HepG2 (cell line): ENCODE measurements around the gene ABCB9. TPM values are rescaled to one million over a fixed set of nuclear protein-coding genes. Genes with fewer than 3 reads are reported as not detected.

Source experiments
- ATAC-seq: fragments of 200-7000 bp; cut with Tn5 transposase; 3 replicates; pipeline ENCODE4 v1.9.1; 2020; ENCODE audit warnings: mild to moderate bottlenecking, moderate library complexity
- BruUV-seq: library from RNA; stranded (reverse); fragments of 400-500 nt; replicated peaks from 2 replicates; lab custom pipeline; 2021; lab: Mats Ljungman, UMichigan
- CTCF ChIA-PET: fragments of 300-600 bp; formaldehyde crosslinking; extraction: SDS; loops from one replicate; lab custom pipeline; 2021; ENCODE audit warnings: low total read pairs, inconsistent platforms, low intra/inter-chr PET ratio; lab: Yijun Ruan, JAX
- POLR2A ChIA-PET: fragments of 350-600 bp; sonication (Branson Sonifier 250); formaldehyde crosslinking; loops from one replicate; lab custom pipeline; 2020; ENCODE audit warnings: antibody characterized with exemption, inconsistent platforms; lab: Yijun Ruan, JAX
- DNase-seq: peaks from one replicate; pipeline ENCODE4 v3.0.0-alpha.2; 2015; ENCODE audit warnings: low spot score
- FAIRE-seq: peaks from 3 replicates; lab custom pipeline; 2011; peaks lifted over from hg19 to GRCh38; lab: Jason Lieb, UNC
- H2AFZ ChIP-seq: one replicate; pipeline ENCODE4 v1.6.1; 2011; ENCODE audit warnings: low read length, inconsistent platforms
- H3K27ac ChIP-seq: fragments of 300-600 bp; 3 replicates; pipeline ENCODE4 v1.8.0; 2011; ENCODE audit warnings: mixed run types, mild to moderate bottlenecking, mixed read lengths, low read length, inconsistent platforms; ENCODE audit not compliant: insufficient read depth; ENCODE audit errors: extremely low read length
- H3K27me3 ChIP-seq, 2 experiments: fragments of 200-600 bp in 1 of 2; 2 replicates in 1 of 2; 3 replicates in 1 of 2; pipeline versions ENCODE4 v1.6.0 to v1.8.0; 2011; ENCODE audit warnings: low read length in 2 of 2, mild to moderate bottlenecking in 2 of 2, moderate library complexity in 2 of 2, inconsistent platforms in 1 of 2; ENCODE audit not compliant: insufficient read depth in 2 of 2, control insufficient read depth in 1 of 2
- H3K36me3 ChIP-seq, 2 experiments: fragments of 200-600 bp in 1 of 2; replicated peaks in 1 of 2; 2 replicates in 1 of 2; 3 replicates in 1 of 2; pipeline versions ENCODE4 v1.5.1 to v1.8.0; 2011; ENCODE audit warnings: low read length in 2 of 2, inconsistent platforms in 1 of 2; ENCODE audit not compliant: insufficient read depth in 2 of 2, control insufficient read depth in 1 of 2
- H3K4me1 ChIP-seq: 2 replicates; pipeline ENCODE4 v1.5.1; 2012; ENCODE audit warnings: low read length, inconsistent platforms; ENCODE audit not compliant: insufficient read depth
- H3K4me2 ChIP-seq: 2 replicates; pipeline ENCODE4 v1.6.0; 2011; ENCODE audit warnings: low read depth, low read length, inconsistent platforms
- H3K4me3 ChIP-seq, 3 experiments: fragments of 200-600 bp in 1 of 3; sonication (generic), shearing (Covaris generic) in 1 of 3; replicated peaks in 1 of 3; 2 replicates each; pipeline ENCODE4 v1.5.1; 2011 to 2016; ENCODE audit warnings: low read length in 3 of 3, inconsistent platforms in 2 of 3, low read depth in 2 of 3, mild to moderate bottlenecking in 2 of 3, control low read depth in 1 of 3, mixed read lengths in 1 of 3; ENCODE audit not compliant: insufficient read depth in 1 of 3
- H3K79me2 ChIP-seq: one replicate; pipeline ENCODE4 v1.6.1; 2011; ENCODE audit warnings: low read length, inconsistent platforms; ENCODE audit not compliant: insufficient read depth
- H3K9ac ChIP-seq: 2 replicates; pipeline ENCODE4 v1.6.0; 2011; ENCODE audit warnings: mild to moderate bottlenecking, low read depth, low read length, inconsistent platforms; ENCODE audit not compliant: insufficient read depth
- H3K9me3 ChIP-seq: 2 replicates; pipeline ENCODE4 v1.5.1; 2012; ENCODE audit warnings: mild to moderate bottlenecking, low read length
- H4K20me1 ChIP-seq: 2 replicates; pipeline ENCODE4 v1.6.0; 2011; ENCODE audit warnings: inconsistent platforms, mild to moderate bottlenecking, low read length, moderate library complexity; ENCODE audit not compliant: insufficient read depth
- FOXP1 ChIP-seq, 2 experiments: fragments of 450-650 bp in 1 of 2; IDR thresholded peaks; 2 replicates each; pipeline ENCODE4 v1.6.1; 2017 to 2018; ENCODE audit warnings: antibody characterized with exemption in 1 of 2
- NKX3-1 ChIP-seq: sonication (generic); formaldehyde crosslinking; IDR thresholded peaks from 2 replicates; pipeline ENCODE4 v1.5.0; 2020; ENCODE audit warnings: missing genetic modification reagents
- ZNF143 ChIP-seq: sonication (generic); formaldehyde crosslinking; IDR thresholded peaks from 2 replicates; pipeline ENCODE4 v1.4.0; 2020; ENCODE audit warnings: missing genetic modification reagents
- ZNF17 ChIP-seq: sonication (generic); formaldehyde crosslinking; IDR thresholded peaks from 2 replicates; pipeline ENCODE4 v1.5.0; 2020; ENCODE audit warnings: mild to moderate bottlenecking, missing genetic modification reagents
- ZZZ3 ChIP-seq: sonication (generic); formaldehyde crosslinking; IDR thresholded peaks from 2 replicates; pipeline ENCODE4 v1.4.0; 2020; ENCODE audit warnings: missing genetic modification reagents, mild to moderate bottlenecking, borderline replicate concordance
- WGBS: methylation state at CpG from one replicate; pipeline ENCODE4 v1.1.6; 2017; ENCODE audit warnings: low lambda C conversion rate; 5-methylcytosine and 5-hydroxymethylcytosine counted together
- in situ Hi-C: cut with HindIII; loops from 2 replicates; pipeline ENCODE4 v1.10.0; 2017; ENCODE audit warnings: low pct_unique_long_range_greater_than_20kb; ENCODE audit not compliant: extremely low pct_ligation_motif_present
- intact Hi-C: fragments of 100-400 bp; cut with micrococcal nuclease; formaldehyde crosslinking; loops from one replicate; pipeline ENCODE4 v1.10.0; 2022; ENCODE audit not compliant: unreplicated experiment
- polyA plus RNA-seq, 8 experiments: library from polyadenylated mRNA; depleted of rRNA in 3 of 8; stranded (reverse) in 7 of 8; unstranded in 1 of 8; fragments of >200 nt; fragmentation: Illumina TruSeq in 4 of 8; extraction: Trizol in 4 of 8; gene quantifications; 2 replicates each; pipeline versions ENCODE4 v1.2.1 to v1.2.3, GENCODE V29; 2011 to 2016; ENCODE audit warnings: low read depth in 4 of 8, missing spikeins in 1 of 8, mixed read lengths in 1 of 8; ENCODE audit not compliant: insufficient read depth in 1 of 8
- total RNA-seq, 5 experiments: library from RNA; depleted of rRNA; stranded (reverse); fragments of >200 nt; fragmentation: Illumina TruSeq; extraction: Trizol; gene quantifications; 2 replicates each; pipeline ENCODE4 v1.2.3, GENCODE V29; 2016; ENCODE audit warnings: low read depth in 1 of 5
- TF ChIP-seq, protein P1 (sequence below): sonication (generic); formaldehyde crosslinking; IDR thresholded peaks from 2 replicates; pipeline ENCODE4 v1.8.0; 2022; ENCODE audit warnings: missing genetic modification reagents, low read depth, mild to moderate bottlenecking, borderline replicate concordance
- TF ChIP-seq, protein P2 (sequence below): IDR thresholded peaks from 2 replicates; pipeline ENCODE4 v1.6.1; 2016
- TF ChIP-seq, protein P3 (sequence below), 2 experiments: fragments of 450-650 bp in 1 of 2; sonication (generic) in 1 of 2; formaldehyde crosslinking in 1 of 2; IDR thresholded peaks; 2 replicates each; pipeline versions ENCODE4 v1.6.1 to v1.8.0; 2016 to 2022; ENCODE audit warnings: antibody characterized with exemption in 1 of 2, mild to moderate bottlenecking in 1 of 2, missing genetic modification reagents in 1 of 2

The ABCB9 gene
- total and polyA plus RNA-seq, 2 of the 13 experiments (the other 11 are each of a cell fraction or from before 2014, with no cell fraction given) = 5.1 to 6.0 TPM

DNA sequence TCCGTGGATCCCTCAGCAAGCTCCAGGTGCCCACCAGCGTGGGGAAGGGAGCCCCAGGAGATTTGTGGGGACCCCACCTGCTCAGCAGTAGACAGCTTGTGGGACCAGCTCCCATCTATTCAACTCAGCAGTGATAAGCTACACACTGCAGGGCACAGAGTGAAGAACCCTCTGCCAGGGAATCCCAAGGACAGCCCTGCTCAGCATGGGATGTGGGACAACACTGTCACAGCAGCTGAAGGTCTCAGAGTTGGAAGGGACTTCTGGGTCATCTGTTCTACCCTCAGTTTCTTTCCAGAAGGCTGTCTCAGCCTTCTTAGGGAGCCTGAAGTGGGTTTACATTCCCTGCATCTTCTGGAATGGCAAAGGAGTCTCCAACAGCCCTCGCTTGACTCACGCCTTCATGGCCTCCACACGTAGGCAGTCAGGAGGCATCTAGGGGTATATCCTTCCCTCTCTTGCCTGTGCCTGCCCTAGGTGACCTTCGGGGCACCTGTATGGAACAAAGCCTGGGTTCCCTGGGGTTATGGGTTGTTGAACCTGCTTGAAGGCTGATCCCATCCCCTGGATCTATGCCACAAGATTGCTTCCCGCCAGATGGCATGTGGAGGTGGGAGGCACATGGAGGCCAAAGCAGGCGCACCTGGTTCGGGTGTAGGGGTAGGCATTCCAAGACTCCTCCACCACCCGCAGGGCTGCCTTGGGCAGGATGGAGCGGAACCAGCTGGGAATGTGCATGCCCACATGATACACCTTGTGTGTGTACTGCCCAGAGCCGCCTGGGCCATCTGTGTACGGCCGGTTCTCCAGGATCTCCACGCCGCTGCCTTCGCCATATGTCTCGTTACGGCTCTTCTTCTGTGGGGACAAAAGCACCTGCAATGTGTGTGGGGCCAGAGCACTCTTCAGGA, 47.2 kb upstream of the ABCB9 start:
- Histone ChIP-seq H3K4me3 (no peak overlapping the region), H3K36me3 (peaks cover 9 to 30% of the 10 kb centered on the region in 2 experiments; a peak in 4 of 5 replicates), H3K9me3 (no peaks in the 10 kb centered on the region), H3K4me1 (peaks cover 3% of the 10 kb centered on the region), H2AFZ (no peak overlapping the region), H3K79me2 (no peaks in the 10 kb centered on the region), H3K27me3 (no peaks in the 10 kb centered on the region), H3K4me2 (no peak overlapping the region), H4K20me1 (no peaks in the 10 kb centered on the region), H3K27ac (no peak overlapping the region), H3K9ac (no peak overlapping the region)
- CTCF ChIA-PET = no interaction called here
- in situ Hi-C loops (no loop called here), intact Hi-C loops (no loop called here)
- WGBS = 99% methylated on average over 10 of the region's 19 CpGs
- BruUV-seq = no TSS peak
- no peak for DNase-seq
- ATAC-seq = no peak
- POLR2A ChIA-PET = no interaction called here
- FAIRE-seq = no peak
- TF ChIP-seq, protein P1, sequence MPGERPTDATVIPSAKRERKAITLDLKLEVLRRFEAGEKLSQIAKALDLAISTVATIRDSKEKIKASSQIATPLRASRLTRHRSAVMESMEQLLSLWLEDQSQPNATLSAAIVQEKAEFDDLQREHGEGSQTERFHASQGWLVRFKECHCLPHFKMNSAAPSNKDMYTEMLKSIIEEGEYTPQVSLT (CRISPR knock-in tag) = no peak
- no peak for TF ChIP-seq ZNF17 (CRISPR knock-in tag)
- no peak for TF ChIP-seq ZZZ3 (CRISPR knock-in tag)
- TF ChIP-seq NKX3-1 (CRISPR knock-in tag) = no peak
- TF ChIP-seq ZNF143 (CRISPR knock-in tag) = no peak
- TF ChIP-seq, protein P2, sequence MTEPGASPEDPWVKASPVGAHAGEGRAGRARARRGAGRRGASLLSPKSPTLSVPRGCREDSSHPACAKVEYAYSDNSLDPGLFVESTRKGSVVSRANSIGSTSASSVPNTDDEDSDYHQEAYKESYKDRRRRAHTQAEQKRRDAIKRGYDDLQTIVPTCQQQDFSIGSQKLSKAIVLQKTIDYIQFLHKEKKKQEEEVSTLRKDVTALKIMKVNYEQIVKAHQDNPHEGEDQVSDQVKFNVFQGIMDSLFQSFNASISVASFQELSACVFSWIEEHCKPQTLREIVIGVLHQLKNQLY (CRISPR knock-in tag) = no peak
- TF ChIP-seq, protein P3, sequence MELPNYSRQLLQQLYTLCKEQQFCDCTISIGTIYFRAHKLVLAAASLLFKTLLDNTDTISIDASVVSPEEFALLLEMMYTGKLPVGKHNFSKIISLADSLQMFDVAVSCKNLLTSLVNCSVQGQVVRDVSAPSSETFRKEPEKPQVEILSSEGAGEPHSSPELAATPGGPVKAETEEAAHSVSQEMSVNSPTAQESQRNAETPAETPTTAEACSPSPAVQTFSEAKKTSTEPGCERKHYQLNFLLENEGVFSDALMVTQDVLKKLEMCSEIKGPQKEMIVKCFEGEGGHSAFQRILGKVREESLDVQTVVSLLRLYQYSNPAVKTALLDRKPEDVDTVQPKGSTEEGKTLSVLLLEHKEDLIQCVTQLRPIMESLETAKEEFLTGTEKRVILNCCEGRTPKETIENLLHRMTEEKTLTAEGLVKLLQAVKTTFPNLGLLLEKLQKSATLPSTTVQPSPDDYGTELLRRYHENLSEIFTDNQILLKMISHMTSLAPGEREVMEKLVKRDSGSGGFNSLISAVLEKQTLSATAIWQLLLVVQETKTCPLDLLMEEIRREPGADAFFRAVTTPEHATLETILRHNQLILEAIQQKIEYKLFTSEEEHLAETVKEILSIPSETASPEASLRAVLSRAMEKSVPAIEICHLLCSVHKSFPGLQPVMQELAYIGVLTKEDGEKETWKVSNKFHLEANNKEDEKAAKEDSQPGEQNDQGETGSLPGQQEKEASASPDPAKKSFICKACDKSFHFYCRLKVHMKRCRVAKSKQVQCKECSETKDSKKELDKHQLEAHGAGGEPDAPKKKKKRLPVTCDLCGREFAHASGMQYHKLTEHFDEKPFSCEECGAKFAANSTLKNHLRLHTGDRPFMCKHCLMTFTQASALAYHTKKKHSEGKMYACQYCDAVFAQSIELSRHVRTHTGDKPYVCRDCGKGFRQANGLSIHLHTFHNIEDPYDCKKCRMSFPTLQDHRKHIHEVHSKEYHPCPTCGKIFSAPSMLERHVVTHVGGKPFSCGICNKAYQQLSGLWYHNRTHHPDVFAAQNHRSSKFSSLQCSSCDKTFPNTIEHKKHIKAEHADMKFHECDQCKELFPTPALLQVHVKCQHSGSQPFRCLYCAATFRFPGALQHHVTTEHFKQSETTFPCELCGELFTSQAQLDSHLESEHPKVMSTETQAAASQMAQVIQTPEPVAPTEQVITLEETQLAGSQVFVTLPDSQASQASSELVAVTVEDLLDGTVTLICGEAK (IDR thresholded peaks at IDR 0.05) = no peak
- TF ChIP-seq, protein P3 (CRISPR knock-in tag; IDR thresholded peaks at IDR 0.05) = no peak
- TF ChIP-seq FOXP1 (IDR thresholded peaks at IDR 0.05) = no peak
- TF ChIP-seq FOXP1 (CRISPR knock-in tag; IDR thresholded peaks at IDR 0.05) = no peak
